Stomach (tissue), 9 donors: Measurements from ENCODE around the gene SMCO3. TPM values are rescaled to one million over a fixed set of nuclear protein-coding genes. Genes with fewer than 3 reads are reported as not detected.

Experiments used
- DNase-seq, 2 donors: peaks; one replicate each; pipeline versions ENCODE4 v3.0.0 to v3.0.0-alpha.2; 2013 to 2019
- H3K27ac ChIP-seq, 5 donors: fragments of 200-600 bp in 4 of 5; sonication (generic) in 4 of 5; one replicate each; pipeline ENCODE4 v1.5.1; 2013 to 2019; ENCODE audit warnings: mild to moderate bottlenecking in 1 of 5, moderate library complexity in 1 of 5
- H3K27me3 ChIP-seq, 3 donors: fragments of 200-600 bp; sonication (generic); one replicate each; pipeline ENCODE4 v1.5.1; 2017 to 2019; ENCODE audit warnings: mixed run types in 1 of 3
- H3K36me3 ChIP-seq, 4 donors: fragments of 200-600 bp; sonication (generic); 1 replicate in 3 of 4; 2 replicates in 1 of 4; pipeline ENCODE4 v1.5.1; 2016 to 2019
- H3K4me1 ChIP-seq, 4 donors: fragments of 200-600 bp; sonication (generic); one replicate each; pipeline ENCODE4 v1.5.1; 2016 to 2019
- H3K4me3 ChIP-seq, 4 donors: fragments of 200-600 bp; sonication (generic) in 3 of 4; one replicate each; pipeline ENCODE4 v1.5.1; 2016 to 2019; ENCODE audit warnings: mild to moderate bottlenecking in 1 of 4
- H3K9me3 ChIP-seq, 4 donors: fragments of 200-600 bp; sonication (generic); one replicate each; pipeline ENCODE4 v1.5.1; 2016 to 2019
- CTCF ChIP-seq, 7 experiments: fragments of 450-650 bp in 4 of 7; fragments of 200-600 bp in 3 of 7; sonication (generic) in 3 of 7; IDR thresholded peaks; one replicate each; pipeline ENCODE4 v1.5.1; 2016 to 2019; ENCODE audit warnings: antibody characterized with exemption in 7 of 7, control low read depth in 2 of 7, mild to moderate bottlenecking in 1 of 7
- EP300 ChIP-seq: sonication (generic); formaldehyde crosslinking; IDR thresholded peaks from one replicate; pipeline ENCODE4 v1.6.1; 2017; ENCODE audit warnings: antibody characterized with exemption
- POLR2A ChIP-seq, 4 donors: fragments of 450-650 bp; IDR thresholded peaks; one replicate each; pipeline ENCODE4 v1.6.1; 2016; ENCODE audit warnings: antibody characterized with exemption in 4 of 4, control low read depth in 2 of 4, mild to moderate bottlenecking in 1 of 4, moderate library complexity in 1 of 4
- POLR2AphosphoS5 ChIP-seq, 3 donors: sonication (generic); formaldehyde crosslinking; IDR thresholded peaks; one replicate each; pipeline ENCODE4 v1.6.1; 2016; ENCODE audit warnings: antibody characterized with exemption in 3 of 3
- WGBS, 5 donors: extraction: QIAGEN DNeasy Blood & Tissue Kit in 3 of 5; methylation state at CpG; one replicate each; pipeline versions ENCODE4 v1.1.5 to v1.1.7; 2013 to 2018; 5-methylcytosine and 5-hydroxymethylcytosine counted together
- intact Hi-C: fragments of 100-400 bp; cut with DNase I; formaldehyde crosslinking; loops from one replicate; pipeline ENCODE4 v1.15.1; 2023; ENCODE audit warnings: low total_unique reads
- polyA plus RNA-seq, 3 donors: library from polyadenylated mRNA; stranded (reverse); fragments of 200-250 nt; gene quantifications; one replicate each; pipeline ENCODE4 v1.2.3, GENCODE V29; 2013
- total RNA-seq, 5 donors: library from RNA; depleted of rRNA; stranded (reverse); fragments of >200 nt; gene quantifications; one replicate each; pipeline versions ENCODE4 v1.1.0 to v1.2.3, GENCODE V29; 2014 to 2016
- donor health status: healthy with polysubstance abuse.
- donor health status: Bipolar disorder and iron deficiency.
- donor health status: healthy.

The SMCO3 gene
- total and polyA plus RNA-seq, 8 donors, result 2.4 TPM; not detected in 7

- Histone ChIP-seq H3K9me3 (no peaks in the 10 kb centered on the region), H3K27me3 (no peaks in the 10 kb centered on the region), H3K36me3 (no peaks in the 10 kb centered on the region), H3K4me1 (no peaks in the 10 kb centered on the region), H3K27ac (no peak overlapping the region), H3K4me3 (no peak overlapping the region)
- no peak for DNase-seq
- TF ChIP-seq POLR2AphosphoS5 (IDR thresholded peaks at IDR 0.05) (no peak), CTCF (IDR thresholded peaks at IDR 0.05) (no peak), POLR2A (IDR thresholded peaks at IDR 0.05) (no peak)
- intact Hi-C loops, result no loop called here
- 74 to 80% (median 77%) methylated on average over 3 of the region's 3 CpGs for WGBS, 5 donors
These were observed 19.4 kb upstream of the SMCO3 start for GRCh38 chr12:14833336-14833735.

- Histone ChIP-seq H3K9me3 (no peaks in the 10 kb centered on the region), H3K27ac (no peak overlapping the region), H3K4me1 (no peaks in the 10 kb centered on the region), H3K36me3 (no peaks in the 10 kb centered on the region), H3K4me3 (no peak overlapping the region), H3K27me3 (no peaks in the 10 kb centered on the region)
- no peak for DNase-seq
- TF ChIP-seq EP300 (no peak), POLR2A (IDR thresholded peaks at IDR 0.05) (no peak), CTCF (IDR thresholded peaks at IDR 0.05) (no peak), POLR2AphosphoS5 (IDR thresholded peaks at IDR 0.05) (no peak)
- intact Hi-C loops, result no loop called here
These were observed 14.9 kb upstream of the SMCO3 start for GRCh38 chr12:14828892-14829291.

- Histone ChIP-seq H3K27ac (peak overlapping the region in 1 of 5 donors; percentile 41), H3K9me3 (no peaks in the 10 kb centered on the region), H3K4me3 (no peak overlapping the region), H3K4me1 (no peaks in the 10 kb centered on the region), H3K36me3 (no peaks in the 10 kb centered on the region), H3K27me3 (no peaks in the 10 kb centered on the region)
- DNase-seq, result no peak
- intact Hi-C loops, result no loop called here
- no peak for TF ChIP-seq EP300
- TF ChIP-seq POLR2A (IDR thresholded peaks at IDR 0.05), result no peak
- no peak for TF ChIP-seq POLR2AphosphoS5 (IDR thresholded peaks at IDR 0.05)
- TF ChIP-seq CTCF (IDR thresholded peaks at IDR 0.05), result no peak
- WGBS, 5 donors, result 84 to 99% (median 95%) methylated on average over 2 of the region's 2 CpGs
These were observed 13.1 kb upstream of the SMCO3 start for GRCh38 chr12:14827043-14827442.

GRCh38 chr12:14826491-14826890 lies 12.5 kb upstream of the SMCO3 start:
- no peaks in the 10 kb centered on the region for H3K27me3 ChIP-seq
- TF ChIP-seq CTCF (IDR thresholded peaks at IDR 0.05) (no peak), POLR2AphosphoS5 (IDR thresholded peaks at IDR 0.05) (no peak), EP300 (no peak), POLR2A (IDR thresholded peaks at IDR 0.05) (no peak)
- peak overlapping the region in 1 of 5 donors; percentile 41 for H3K27ac ChIP-seq
- DNase-seq, result peak in 1 of 2 donors; percentile 69
- H3K36me3 ChIP-seq, result no peaks in the 10 kb centered on the region
- no peaks in the 10 kb centered on the region for H3K9me3 ChIP-seq
- intact Hi-C loops, result no loop called here
- WGBS, 5 donors, result 84 to 90% (median 88%) methylated on average over 5 of the region's 5 CpGs
- no peak overlapping the region for H3K4me3 ChIP-seq
- H3K4me1 ChIP-seq, result no peaks in the 10 kb centered on the region
